ENCODE results near the gene HOXC4. TPM values are rescaled to one million over a fixed set of nuclear protein-coding genes. Genes with fewer than 3 reads are reported as not detected.
A peak's percentile ranks its signal among the peaks of the same experiment; 100 is the strongest.

Gene HOXC4
- total RNA-seq, 1 experiment from 2014 or later, result not detected

DNA sequence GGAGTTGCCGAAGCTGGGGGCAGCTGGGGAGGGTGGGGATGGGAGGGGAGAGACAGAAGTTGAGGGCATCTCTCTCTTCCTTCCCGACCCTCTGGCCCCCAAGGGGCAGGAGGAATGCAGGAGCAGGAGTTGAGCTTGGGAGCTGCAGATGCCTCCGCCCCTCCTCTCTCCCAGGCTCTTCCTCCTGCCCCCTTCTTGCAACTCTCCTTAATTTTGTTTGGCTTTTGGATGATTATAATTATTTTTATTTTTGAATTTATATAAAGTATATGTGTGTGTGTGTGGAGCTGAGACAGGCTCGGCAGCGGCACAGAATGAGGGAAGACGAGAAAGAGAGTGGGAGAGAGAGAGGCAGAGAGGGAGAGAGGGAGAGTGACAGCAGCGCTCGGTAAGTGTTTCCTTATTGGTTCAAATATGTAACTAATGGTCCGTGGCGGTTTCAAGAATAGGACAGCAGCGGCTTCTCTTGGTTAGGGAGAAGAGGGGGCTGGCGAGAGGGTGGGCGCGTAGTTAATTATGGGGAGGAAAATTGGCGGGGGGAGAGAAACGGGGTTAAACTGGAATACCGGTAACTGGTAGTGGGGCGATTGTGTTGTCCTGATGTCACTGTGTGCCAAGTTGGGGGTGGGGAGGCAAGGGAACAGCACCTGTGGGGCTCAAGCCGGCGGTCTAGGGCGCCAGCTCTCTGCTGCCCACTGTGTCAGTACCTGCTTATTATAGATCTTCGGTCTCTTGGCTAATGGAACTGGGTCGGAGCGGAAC, 36.4 kb upstream of the HOXC4 start:
- peak; percentile 68 for DNase-seq
- H3K27me3 ChIP-seq (ENCODE audit: insufficient read depth, low read length), result peaks cover 93% of the 10 kb centered on the region
- no peaks in the 10 kb centered on the region for H3K79me2 ChIP-seq (ENCODE audit: insufficient read depth, low read length)
- H3K4ac ChIP-seq (ENCODE audit: low read depth, low read length), result no peak overlapping the region
- H2AK5ac ChIP-seq (ENCODE audit: insufficient read length, low read length), result no peak overlapping the region
- H3K23me2 ChIP-seq (ENCODE audit: insufficient read length, low read depth, low read length, poor library complexity, severe bottlenecking), result peaks cover 10% of the 10 kb centered on the region
- H4K5ac ChIP-seq (ENCODE audit: insufficient read length, low read depth, low read length), result no peak overlapping the region
- H3K27ac ChIP-seq (ENCODE audit: insufficient read length, low read depth, low read length), result no peak overlapping the region
- H3K9me3 Mint-ChIP-seq, result peaks cover 0 to 2% of the 10 kb centered on the region in 2 experiments; a peak in 2 of 5 replicates
- peak overlapping the region; percentile 77 for H3K4me2 ChIP-seq (ENCODE audit: insufficient read depth, insufficient read length, low read length)
- H4K91ac ChIP-seq (ENCODE audit: insufficient read length, low read depth, low read length), result no peak overlapping the region
- no peak overlapping the region for H4K8ac ChIP-seq (replicated peaks; ENCODE audit: insufficient read length, low read depth, low read length)
- H4K20me1 ChIP-seq (ENCODE audit: control insufficient read depth, insufficient read depth, insufficient read length), result no peaks in the 10 kb centered on the region
- H2BK5ac ChIP-seq (ENCODE audit: insufficient read length, low read length), result no peak overlapping the region
- H3T11ph ChIP-seq (ENCODE audit: low read length), result no peak overlapping the region
- H3K9ac ChIP-seq (ENCODE audit: extremely low read depth, insufficient read length, low read length), result no peak overlapping the region
- no peak overlapping the region for H2AFZ ChIP-seq (ENCODE audit: low read length)
- no peak overlapping the region for H3K14ac ChIP-seq (ENCODE audit: insufficient read depth, low read length)
- peaks cover 13 to 26% of the 10 kb centered on the region in 2 experiments for H3K4me1 Mint-ChIP-seq
- no peak overlapping the region for H2BK20ac ChIP-seq (ENCODE audit: low read depth, low read length, poor library complexity, severe bottlenecking)
- H3K4me3 Mint-ChIP-seq, result peak overlapping the region; percentile 38 to 77
- no peak overlapping the region for H3K27ac Mint-ChIP-seq
- no peak overlapping the region for H3K23ac ChIP-seq (ENCODE audit: insufficient read length, low read depth, low read length)
- no peak for TF ChIP-seq CTCF (conservative IDR thresholded peaks at IDR 0.05)
- WGBS (ENCODE audit: extremely low coverage, insufficient read length, low lambda C conversion rate), result no CpG with 5 or more reads among the region's 24 CpGs
- no peaks in the 10 kb centered on the region for H3K36me3 Mint-ChIP-seq (ENCODE audit: insufficient read depth in 1 of 3, low read depth in 3 of 3)
- H2BK12ac ChIP-seq (ENCODE audit: insufficient read length, low read depth, low read length), result no peak overlapping the region
- no peak overlapping the region for H3K56ac ChIP-seq (ENCODE audit: insufficient read length, low read depth, low read length)
- H3K18ac ChIP-seq (ENCODE audit: insufficient read length, low read depth, low read length), result no peak overlapping the region
- no peak overlapping the region for H2BK15ac ChIP-seq (ENCODE audit: low read depth, low read length)
- H3K4me1 ChIP-seq (ENCODE audit: insufficient read depth, low read length), result no peaks in the 10 kb centered on the region
- H3K79me1 ChIP-seq (ENCODE audit: insufficient read depth, low read depth, low read length, poor library complexity, severe bottlenecking), result no peaks in the 10 kb centered on the region
- no peak overlapping the region for H2BK120ac ChIP-seq (ENCODE audit: low read depth, low read length, poor library complexity, severe bottlenecking)
- no peaks in the 10 kb centered on the region for H3K9me3 ChIP-seq (ENCODE audit: control insufficient read depth, low read depth, low read length)
- peaks cover 100% of the 10 kb centered on the region for H3K27me3 Mint-ChIP-seq (ENCODE audit: low read depth)

Data from H9 (cell line).